AG04450 (cell line): Measurements from ENCODE around the gene EEIG1. TPM values are rescaled to one million over a fixed set of nuclear protein-coding genes. Genes with fewer than 3 reads are reported as not detected.

Experiments
- CTCF ChIA-PET: fragments of 300-600, 350-600 bp; formaldehyde crosslinking; extraction: SDS; loops from one replicate; lab custom pipeline; 2022; ENCODE audit warnings: antibody characterized with exemption, inconsistent platforms; lab: Charles Lee
- POLR2A ChIA-PET: fragments of 350-600 bp; formaldehyde crosslinking; extraction: SDS; loops from one replicate; lab custom pipeline; 2021; ENCODE audit warnings: antibody characterized with exemption, inconsistent platforms; lab: Yijun Ruan, JAX
- DNase-seq: peaks from one replicate; pipeline ENCODE4 v3.0.0-alpha.2; 2011; ENCODE audit warnings: low read depth, low spot score
- H3K27ac ChIP-seq: one replicate; pipeline ENCODE4 v1.5.1; 2012; ENCODE audit warnings: low read depth, low read length, control low read depth
- H3K27me3 ChIP-seq: one replicate; pipeline ENCODE4 v1.6.0; 2012; ENCODE audit warnings: low read length; ENCODE audit not compliant: control insufficient read depth, insufficient read depth
- H3K4me3 ChIP-seq: 2 replicates; pipeline ENCODE4 v1.5.1; 2011; ENCODE audit warnings: mild to moderate bottlenecking, low read depth, low read length, control low read depth
- H3K9me3 ChIP-seq: 2 replicates; pipeline ENCODE4 v1.5.1; 2012; ENCODE audit warnings: low read length; ENCODE audit not compliant: control insufficient read depth, insufficient read depth
- polyA minus RNA-seq: library from RNA; depleted of rRNA, polyadenylated mRNA; stranded (reverse); fragments of >200 nt; gene quantifications from 2 replicates; pipeline ENCODE4 v1.2.3, GENCODE V29; 2011; rRNA and poly(A)+ RNA removed
- polyA plus RNA-seq: library from polyadenylated mRNA; depleted of rRNA; stranded (reverse); fragments of >200 nt; gene quantifications from 2 replicates; pipeline ENCODE4 v1.2.3, GENCODE V29; 2011; rRNA removed
- TF ChIP-seq, protein P1 (sequence below): IDR thresholded peaks from 2 replicates; pipeline ENCODE4 v1.5.1; 2011; ENCODE audit warnings: low read depth, low read length, control low read depth, inconsistent platforms

EEIG1 gene
- polyA plus RNA-seq (8.3 and 8.6 TPM in 2 replicates), polyA minus RNA-seq (5.2 and 11.1 TPM in 2 replicates)

GRCh38 chr9:127980706-127981558, at the start of gene EEIG1:
Gene EEIG1 (minus strand): TSS chr9:127980989. CDS start chr9:127980137, 852 bp downstream.
- DNase-seq, result peak; percentile 52
- POLR2A ChIA-PET, result interaction anchor here (0.6 to 3.3 kb wide), 9 partner anchors 12 to 113 kb away, joined by 3 to 8 read pairs (median 3); no protein-coding TSS in a partner anchor

DNA sequence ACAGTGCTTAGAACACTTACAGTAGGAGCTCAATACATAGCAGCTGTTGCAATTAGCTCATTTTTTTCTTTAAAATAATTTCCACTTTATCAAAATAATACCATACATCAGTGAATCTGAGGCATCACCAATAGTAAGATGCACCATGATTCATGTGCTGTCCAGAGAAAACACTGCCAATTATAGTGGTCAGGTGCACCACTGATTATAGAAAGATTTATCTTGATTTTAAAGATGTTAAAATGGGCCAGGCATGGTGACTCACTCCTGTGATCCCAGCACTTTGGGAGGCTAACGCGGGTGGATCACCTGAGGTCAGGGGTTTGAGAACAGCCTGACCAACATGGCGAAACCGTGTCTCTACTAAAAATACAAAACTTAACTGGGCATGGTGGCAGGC, 46.9 kb upstream of the EEIG1 start:
- DNase-seq, result no peak
- Histone ChIP-seq H3K4me3 (no peak overlapping the region), H3K9me3 (no peaks in the 10 kb centered on the region), H3K27me3 (no peaks in the 10 kb centered on the region), H3K27ac (no peak overlapping the region)
- TF ChIP-seq, protein P1, sequence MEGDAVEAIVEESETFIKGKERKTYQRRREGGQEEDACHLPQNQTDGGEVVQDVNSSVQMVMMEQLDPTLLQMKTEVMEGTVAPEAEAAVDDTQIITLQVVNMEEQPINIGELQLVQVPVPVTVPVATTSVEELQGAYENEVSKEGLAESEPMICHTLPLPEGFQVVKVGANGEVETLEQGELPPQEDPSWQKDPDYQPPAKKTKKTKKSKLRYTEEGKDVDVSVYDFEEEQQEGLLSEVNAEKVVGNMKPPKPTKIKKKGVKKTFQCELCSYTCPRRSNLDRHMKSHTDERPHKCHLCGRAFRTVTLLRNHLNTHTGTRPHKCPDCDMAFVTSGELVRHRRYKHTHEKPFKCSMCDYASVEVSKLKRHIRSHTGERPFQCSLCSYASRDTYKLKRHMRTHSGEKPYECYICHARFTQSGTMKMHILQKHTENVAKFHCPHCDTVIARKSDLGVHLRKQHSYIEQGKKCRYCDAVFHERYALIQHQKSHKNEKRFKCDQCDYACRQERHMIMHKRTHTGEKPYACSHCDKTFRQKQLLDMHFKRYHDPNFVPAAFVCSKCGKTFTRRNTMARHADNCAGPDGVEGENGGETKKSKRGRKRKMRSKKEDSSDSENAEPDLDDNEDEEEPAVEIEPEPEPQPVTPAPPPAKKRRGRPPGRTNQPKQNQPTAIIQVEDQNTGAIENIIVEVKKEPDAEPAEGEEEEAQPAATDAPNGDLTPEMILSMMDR, result no peak
- CTCF ChIA-PET, result interaction anchor here (0.8 to 2.0 kb wide), 3 partner anchors 84 to 90 kb away, joined by 5 to 6 read pairs (median 5); no protein-coding TSS in a partner anchor
- POLR2A ChIA-PET, result interaction anchor here (0.6 kb wide), 1 partner anchor 62 kb away, joined by 3 read pairs; no protein-coding TSS in a partner anchor

More at GRCh38 chr9:127980706-127981558, at the start of gene EEIG1:
- Histone ChIP-seq H3K9me3 (no peaks in the 10 kb centered on the region; the same call in 1 of the 2 replicates), H3K27me3 (no peaks in the 10 kb centered on the region), H3K27ac (peak within 1 kb of the TSS; percentile 84), H3K4me3 (peak within 1 kb of the TSS; percentile 83)
- TF ChIP-seq, protein P1, result no peak
- CTCF ChIA-PET, result interaction anchor here (1.2 to 1.4 kb wide), 2 partner anchors 38 to 137 kb away, joined by 3 to 7 read pairs; no protein-coding TSS in a partner anchor

DNA sequence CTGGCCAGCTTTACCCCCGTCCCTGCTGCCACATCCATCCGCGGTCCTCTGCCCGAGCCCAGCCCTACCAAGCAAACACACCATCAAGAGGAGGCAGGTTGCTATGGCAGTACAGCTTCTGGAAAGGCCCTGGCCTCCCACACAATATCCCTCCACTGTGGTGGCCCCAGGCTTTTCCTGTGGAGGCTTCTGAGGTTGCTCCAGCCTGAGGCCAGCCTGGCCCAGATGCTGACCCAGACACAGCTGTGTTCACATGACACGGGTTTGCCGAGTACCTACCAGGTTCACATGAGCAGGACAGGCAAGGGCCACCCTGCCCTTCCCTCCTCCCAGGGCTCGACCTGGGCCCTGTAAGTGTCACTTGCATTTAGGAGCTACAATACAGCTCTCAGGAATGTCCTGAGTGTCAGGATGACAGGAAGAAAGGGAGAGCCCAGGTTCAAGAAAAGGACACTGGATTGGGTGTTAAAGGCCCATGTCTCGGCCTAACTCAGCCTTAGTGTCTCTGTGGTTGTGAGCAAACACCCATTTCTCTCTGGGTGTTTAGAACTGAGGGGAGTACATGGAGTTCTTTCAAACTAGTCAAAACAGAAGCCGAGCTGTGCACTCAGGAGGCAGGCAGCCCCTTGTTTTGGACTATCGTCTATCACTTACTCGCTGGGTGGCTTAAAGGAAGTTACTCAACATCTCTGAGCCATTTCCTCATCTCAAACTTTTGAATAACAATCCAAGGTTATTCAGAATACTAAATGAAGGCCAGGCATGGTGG, 46.2 kb upstream of the EEIG1 start:
- ChIA-PET CTCF (interaction anchor here (0.8 to 2.0 kb wide), 3 partner anchors 83 to 91 kb away, joined by 5 to 6 read pairs (median 5); no protein-coding TSS in a partner anchor), POLR2A (no interaction called here)
- no peak overlapping the region for H3K27ac ChIP-seq
- TF ChIP-seq, protein P1, result no peak
- no peaks in the 10 kb centered on the region for H3K27me3 ChIP-seq
- no peak overlapping the region for H3K4me3 ChIP-seq
- no peaks in the 10 kb centered on the region for H3K9me3 ChIP-seq
- no peak for DNase-seq

GRCh38 chr9:128026255-128026772, 45.5 kb upstream of the EEIG1 start:
- Histone ChIP-seq H3K9me3 (no peaks in the 10 kb centered on the region), H3K27me3 (no peaks in the 10 kb centered on the region), H3K4me3 (no peak overlapping the region), H3K27ac (no peak overlapping the region)
- CTCF ChIA-PET, result interaction anchor here (0.9 to 2.0 kb wide), 3 partner anchors 83 to 91 kb away, joined by 3 to 6 read pairs (median 5); no protein-coding TSS in a partner anchor
- TF ChIP-seq, protein P1, result no peak
- no peak for DNase-seq
- POLR2A ChIA-PET, result interaction anchor here (0.5 kb wide), 1 partner anchor 42 kb away, joined by 3 read pairs; no protein-coding TSS in a partner anchor
